Endothelial cell of umbilical vein (primary cell): Measurements from ENCODE around the gene MCM9. TPM values are rescaled to one million over a fixed set of nuclear protein-coding genes. Genes with fewer than 3 reads are reported as not detected.
A peak's percentile ranks its signal among the peaks of the same experiment; 100 is the strongest.

Experiments
- BruUV-seq: library from RNA; stranded (reverse); fragments of 400-500 nt; replicated peaks from 2 replicates; lab custom pipeline; 2021; lab: Mats Ljungman, UMichigan
- CTCF ChIA-PET: fragments of 300-600, 350-600 bp; sonication (Branson Sonifier 250); formaldehyde crosslinking; loops from one replicate; lab custom pipeline; 2021; ENCODE audit warnings: antibody characterized with exemption, inconsistent platforms; lab: Charles Lee
- POLR2A ChIA-PET: fragments of 300-600, 350-600 bp; sonication (Branson Sonifier 250); formaldehyde crosslinking; loops from one replicate; lab custom pipeline; 2021; ENCODE audit warnings: antibody characterized with exemption, inconsistent platforms; lab: Charles Lee
- DNase-seq: peaks from one replicate; pipeline ENCODE4 v3.0.0-alpha.2; 2011; ENCODE audit warnings: low read depth, low spot score
- FAIRE-seq: peaks from 2 replicates; lab custom pipeline; 2011; peaks lifted over from hg19 to GRCh38; lab: Jason Lieb, UNC
- H2AFZ ChIP-seq: 2 replicates; pipeline ENCODE4 v1.6.0; 2012; ENCODE audit warnings: low read depth, low read length, control low read depth, inconsistent platforms
- H3K27ac ChIP-seq: 2 replicates; pipeline ENCODE4 v1.5.1; 2011; ENCODE audit warnings: low read depth, mild to moderate bottlenecking, control low read depth, low read length, moderate library complexity; ENCODE audit not compliant: insufficient read depth
- H3K27me3 ChIP-seq, 2 experiments: 2 replicates each; pipeline versions ENCODE4 v1.6.0 to v1.6.1; 2011; ENCODE audit warnings: low read length in 2 of 2, mixed read lengths in 1 of 2; ENCODE audit not compliant: control insufficient read depth in 2 of 2, insufficient read depth in 2 of 2
- H3K36me3 ChIP-seq, 2 experiments: 2 replicates in 1 of 2; 3 replicates in 1 of 2; pipeline ENCODE4 v1.5.1; 2011; ENCODE audit warnings: low read length in 2 of 2, mild to moderate bottlenecking in 1 of 2, moderate library complexity in 1 of 2; ENCODE audit not compliant: control insufficient read depth in 2 of 2, insufficient read depth in 2 of 2; ENCODE audit errors: extremely low read depth in 1 of 2
- H3K4me1 ChIP-seq: 3 replicates; pipeline ENCODE4 v1.5.1; 2011; ENCODE audit warnings: mild to moderate bottlenecking, low read length; ENCODE audit not compliant: control insufficient read depth, insufficient read depth; ENCODE audit errors: extremely low read depth
- H3K4me2 ChIP-seq: 2 replicates; pipeline ENCODE4 v1.6.1; 2011; ENCODE audit warnings: low read length, control low read depth, mixed read lengths; ENCODE audit not compliant: insufficient read depth
- H3K4me3 ChIP-seq, 3 experiments: fragments of 200-600 bp in 1 of 3; sonication (generic), shearing (Covaris generic) in 1 of 3; replicated peaks in 1 of 3; 2 replicates each; pipeline ENCODE4 v1.5.1; 2011 to 2016; ENCODE audit warnings: control low read depth in 3 of 3, low read length in 3 of 3, mild to moderate bottlenecking in 2 of 3, inconsistent platforms in 1 of 3, low read depth in 1 of 3, moderate library complexity in 1 of 3; ENCODE audit not compliant: insufficient read depth in 1 of 3
- H3K79me2 ChIP-seq: 2 replicates; pipeline ENCODE4 v1.6.0; 2012; ENCODE audit warnings: low read length, inconsistent platforms; ENCODE audit not compliant: control insufficient read depth, insufficient read depth
- H3K9ac ChIP-seq: replicated peaks from 2 replicates; pipeline ENCODE3; 2011; ENCODE audit warnings: low read length, control low read depth; ENCODE audit not compliant: insufficient read depth; ENCODE audit errors: extremely low read depth
- H3K9me1 ChIP-seq: replicated peaks from 3 replicates; pipeline ENCODE4 v1.6.0; 2011; ENCODE audit warnings: mild to moderate bottlenecking, low read length; ENCODE audit not compliant: control insufficient read depth, insufficient read depth; ENCODE audit errors: extremely low read depth
- H3K9me3 ChIP-seq: replicated peaks from 2 replicates; pipeline ENCODE4 v1.5.1; 2012; ENCODE audit warnings: low read length, inconsistent platforms; ENCODE audit not compliant: control insufficient read depth, insufficient read depth
- H4K20me1 ChIP-seq: replicated peaks from 2 replicates; pipeline ENCODE3; 2011; ENCODE audit warnings: mild to moderate bottlenecking, low read length; ENCODE audit not compliant: control insufficient read depth, insufficient read depth; ENCODE audit errors: extremely low read depth
- CTCF ChIP-seq, 2 donors: IDR thresholded peaks; 1 replicate in 1 of 2; 2 replicates in 1 of 2; pipeline ENCODE4 v1.5.1; 2011; ENCODE audit warnings: low read length in 2 of 2, mild to moderate bottlenecking in 2 of 2, moderate library complexity in 2 of 2, control low read depth in 1 of 2, inconsistent platforms in 1 of 2, low read depth in 1 of 2; ENCODE audit not compliant: insufficient read depth in 1 of 2; ENCODE audit errors: extremely low read depth in 1 of 2
- EZH2 ChIP-seq: IDR thresholded peaks from 2 replicates; pipeline ENCODE4 v1.6.1; 2012; ENCODE audit warnings: borderline replicate concordance, low read depth, mild to moderate bottlenecking, moderate library complexity, low read length, inconsistent platforms; ENCODE audit not compliant: severe bottlenecking
- JUN ChIP-seq: IDR thresholded peaks from 2 replicates; pipeline ENCODE4 v1.6.1; 2011; ENCODE audit warnings: borderline replicate concordance, low read depth; ENCODE audit not compliant: insufficient read length, insufficient read depth
- MAX ChIP-seq: IDR thresholded peaks from 2 replicates; pipeline ENCODE4 v1.6.1; 2011; ENCODE audit not compliant: insufficient read depth, insufficient read length
- POLR2A ChIP-seq: IDR thresholded peaks from 2 replicates; pipeline ENCODE4 v1.6.1; 2012; ENCODE audit warnings: low read depth, mild to moderate bottlenecking, control low read depth, low read length
- POLR2AphosphoS5 ChIP-seq: IDR thresholded peaks from 2 replicates; pipeline ENCODE4 v1.6.1; 2012; ENCODE audit warnings: low read depth, mild to moderate bottlenecking, control low read depth, low read length, moderate library complexity; ENCODE audit not compliant: insufficient read depth
- dilution Hi-C: fragments of 300-500 bp; cut with MboI; formaldehyde crosslinking; loops from one replicate; pipeline ENCODE4 v1.15.0; 2019; ENCODE audit warnings: low sequenced_read_pairs; ENCODE audit not compliant: extremely low pct_ligation_motif_present
- intact Hi-C: fragments of 100-400 bp; cut with micrococcal nuclease; formaldehyde crosslinking; loops from one replicate; pipeline ENCODE4 v1.10.0; 2022
- polyA plus RNA-seq, 4 experiments: library from polyadenylated mRNA; depleted of rRNA in 3 of 4; stranded (reverse) in 3 of 4; unstranded in 1 of 4; fragments of >200 nt; gene quantifications; 2 replicates each; pipeline versions ENCODE4 v1.2.1 to v1.2.3, GENCODE V29; 2011 to 2012; ENCODE audit warnings: missing spikeins in 1 of 4
- total RNA-seq: library from RNA; stranded (reverse); gene quantifications from 2 replicates; pipeline ENCODE4 v1.2.3, GENCODE V29; 2021

The MCM9 gene
- total and polyA plus RNA-seq, 2 donors (not counting 3 experiments of a cell fraction or from before 2014, with no cell fraction given), result 2.0 to 14.1 TPM

GRCh38 chr6:118871331-118871730 lies 63.6 kb downstream of the MCM9 start:
- Histone ChIP-seq H3K9me1 (no peaks in the 10 kb centered on the region), H3K27ac (no peak overlapping the region), H3K27me3 (no peaks in the 10 kb centered on the region), H2AFZ (no peak overlapping the region), H3K36me3 (no peaks in the 10 kb centered on the region), H3K9me3 (no peaks in the 10 kb centered on the region), H3K4me3 (no peak overlapping the region), H3K9ac (no peak overlapping the region), H4K20me1 (no peaks in the 10 kb centered on the region), H3K79me2 (peaks cover 9% of the 10 kb centered on the region), H3K4me1 (peaks cover 15% of the 10 kb centered on the region), H3K4me2 (peak overlapping the region; percentile 16)
- no TSS peak for BruUV-seq
- intact Hi-C loops, result no loop called here
- dilution Hi-C loops, result no loop called here
- TF ChIP-seq CTCF (IDR thresholded peaks at IDR 0.05; ENCODE audit: extremely low read depth in 1 of 2, insufficient read depth in 1 of 2, low read depth in 1 of 2, low read length in 2 of 2), result no peak
- no peak for TF ChIP-seq POLR2A
- TF ChIP-seq POLR2AphosphoS5, result no peak
- TF ChIP-seq EZH2, result no peak
- no peak for TF ChIP-seq MAX
- no peak for TF ChIP-seq JUN
- POLR2A ChIA-PET, result no interaction called here
- DNase-seq (peak; percentile 66), FAIRE-seq (peak; percentile 12)
- CTCF ChIA-PET, result no interaction called here
